Fibroblast of villous mesenchyme (primary cell): ENCODE measurements around the gene ANKRD52. TPM values are rescaled to one million over a fixed set of nuclear protein-coding genes. Genes with fewer than 3 reads are reported as not detected.
"Not testable (repeated sequence)": the region's sequence is repeated elsewhere in the genome, so short reads cannot be mapped to it uniquely, and the experiment has no call there.

Experiments
- DNase-seq: peaks from one replicate; pipeline ENCODE4 v3.0.0-alpha.2; 2010; ENCODE audit warnings: low read depth
- H3K4me3 ChIP-seq: 2 replicates; pipeline ENCODE4 v1.5.1; 2011; ENCODE audit warnings: low read depth, mild to moderate bottlenecking, low read length
- CTCF ChIP-seq: IDR thresholded peaks from 2 replicates; pipeline ENCODE4 v1.5.1; 2012; ENCODE audit warnings: low read depth, mild to moderate bottlenecking, low read length; ENCODE audit not compliant: insufficient read depth
- total RNA-seq: library from RNA; depleted of rRNA; stranded (reverse); fragments of >200 nt; gene quantifications from 2 replicates; pipeline ENCODE4 v1.2.3, GENCODE V29; 2012

ANKRD52 gene
- total RNA-seq, 1 donor: 25.9 TPM

GRCh38 chr12:56274299-56274698, 16.1 kb upstream of the ANKRD52 start:
- DNase-seq: no peak
- no peak for TF ChIP-seq CTCF
- H3K4me3 ChIP-seq: no peak overlapping the region

GRCh38 chr12:56272468-56272867, 14.3 kb upstream of the ANKRD52 start:
- DNase-seq: not testable (repeated sequence)

GRCh38 chr12:56271031-56271430, 12.8 kb upstream of the ANKRD52 start:
- peak; percentile 60 for TF ChIP-seq CTCF
- peak; percentile 17 for DNase-seq
- H3K4me3 ChIP-seq: no peak overlapping the region

More at GRCh38 chr12:56272468-56272867, 14.3 kb upstream of the ANKRD52 start:
- H3K4me3 ChIP-seq: not testable (repeated sequence)

GRCh38 chr12:56267443-56268071, 9.4 kb upstream of the ANKRD52 start:
- no peak for DNase-seq
- peak overlapping the region; percentile 70 for H3K4me3 ChIP-seq
- TF ChIP-seq CTCF: no peak

- DNase-seq: peak; percentile 90
- H3K4me3 ChIP-seq: peak within 1 kb of the TSS; percentile 70
- TF ChIP-seq CTCF: peak; percentile 78
Observed at GRCh38 chr12:56266693-56267442, 8.7 kb upstream of the ANKRD52 start, which contains the start of gene COQ10A. COQ10A (plus strand) TSS chr12:56266942; CDS start chr12:56267119, 177 bp downstream.

- H3K4me3 ChIP-seq: peak overlapping the region; percentile 70
- peak; percentile 15 for DNase-seq
Observed at GRCh38 chr12:56266068-56266692, 8.0 kb upstream of the ANKRD52 start.

GRCh38 chr12:56262955-56263354, 4.8 kb upstream of the ANKRD52 start:
- not testable (repeated sequence) for DNase-seq, H3K4me3 ChIP-seq

- no peak for TF ChIP-seq CTCF
- H3K4me3 ChIP-seq: no peak overlapping the region
- peak; percentile 74 for DNase-seq
Observed at GRCh38 chr12:56261503-56262232, 3.5 kb upstream of the ANKRD52 start.
